GM19023 (cell line): ENCODE results near the gene TMEM101.
"Not testable (repeated sequence)": the region's sequence is repeated elsewhere in the genome, so short reads cannot be mapped to it uniquely, and the experiment has no call there.

Experiments used
- ATAC-seq: cut with Tn5 transposase; IDR thresholded peaks from one replicate; pipeline ENCODE4 v1.9.1; 2021; ENCODE audit warnings: mild to moderate bottlenecking, moderate library complexity; ENCODE audit not compliant: unreplicated experiment

TMEM101 gene

GRCh38 chr17:43976963-43977837 is 37.6 kb downstream of the TMEM101 start:
- no peak for ATAC-seq

- no peak for ATAC-seq
Observed at GRCh38 chr17:43975898-43976297, 38.9 kb downstream of the TMEM101 start.

GRCh38 chr17:43974382-43975266 is 40.1 kb downstream of the TMEM101 start:
- no peak for ATAC-seq

- ATAC-seq, result not testable (repeated sequence)
Observed at GRCh38 chr17:43972444-43973212, 42.1 kb downstream of the TMEM101 start.

- ATAC-seq, result not testable (repeated sequence)
Observed at GRCh38 chr17:43971436-43971835, 43.3 kb downstream of the TMEM101 start.

GRCh38 chr17:43970366-43970765 is 44.4 kb downstream of the TMEM101 start:
- ATAC-seq, result no peak

GRCh38 chr17:43967251-43967875 is 47.4 kb downstream of the TMEM101 start:
- no peak for ATAC-seq

GRCh38 chr17:43966276-43966675 is 48.5 kb downstream of the TMEM101 start:
- no peak for ATAC-seq

- no peak for ATAC-seq
Observed at GRCh38 chr17:43962479-43962878, 52.3 kb downstream of the TMEM101 start.

- ATAC-seq, result no peak
Observed at GRCh38 chr17:43961954-43962353, 52.8 kb downstream of the TMEM101 start.

- not testable (repeated sequence) for ATAC-seq
Observed at GRCh38 chr17:43961292-43961691, 53.5 kb downstream of the TMEM101 start.
